Measurements from ENCODE around the gene SYNPO.

DNA sequence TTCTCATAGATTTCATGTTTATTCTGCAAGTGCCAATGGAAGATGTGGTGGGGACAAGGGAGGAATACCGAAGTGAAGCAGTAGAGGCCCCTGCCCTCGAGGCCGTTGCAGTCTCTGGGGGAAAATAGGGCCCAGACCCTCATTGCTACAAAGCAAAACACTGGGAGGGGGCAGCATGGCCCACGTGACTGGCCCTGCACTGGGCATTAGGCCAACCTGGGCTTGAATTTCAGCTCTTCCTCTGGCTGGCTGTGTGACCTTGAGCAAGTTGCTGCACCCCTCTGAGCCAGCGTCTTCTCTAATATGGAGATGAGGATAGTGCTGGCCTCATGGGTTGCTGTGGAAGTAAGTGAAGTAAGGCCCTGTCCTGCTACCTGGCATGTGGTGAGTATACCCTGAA is 709 bp upstream of the SYNPO start:
- TF ChIP-seq, protein P1, sequence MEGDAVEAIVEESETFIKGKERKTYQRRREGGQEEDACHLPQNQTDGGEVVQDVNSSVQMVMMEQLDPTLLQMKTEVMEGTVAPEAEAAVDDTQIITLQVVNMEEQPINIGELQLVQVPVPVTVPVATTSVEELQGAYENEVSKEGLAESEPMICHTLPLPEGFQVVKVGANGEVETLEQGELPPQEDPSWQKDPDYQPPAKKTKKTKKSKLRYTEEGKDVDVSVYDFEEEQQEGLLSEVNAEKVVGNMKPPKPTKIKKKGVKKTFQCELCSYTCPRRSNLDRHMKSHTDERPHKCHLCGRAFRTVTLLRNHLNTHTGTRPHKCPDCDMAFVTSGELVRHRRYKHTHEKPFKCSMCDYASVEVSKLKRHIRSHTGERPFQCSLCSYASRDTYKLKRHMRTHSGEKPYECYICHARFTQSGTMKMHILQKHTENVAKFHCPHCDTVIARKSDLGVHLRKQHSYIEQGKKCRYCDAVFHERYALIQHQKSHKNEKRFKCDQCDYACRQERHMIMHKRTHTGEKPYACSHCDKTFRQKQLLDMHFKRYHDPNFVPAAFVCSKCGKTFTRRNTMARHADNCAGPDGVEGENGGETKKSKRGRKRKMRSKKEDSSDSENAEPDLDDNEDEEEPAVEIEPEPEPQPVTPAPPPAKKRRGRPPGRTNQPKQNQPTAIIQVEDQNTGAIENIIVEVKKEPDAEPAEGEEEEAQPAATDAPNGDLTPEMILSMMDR (IDR thresholded peaks at IDR 0.05): no peak
- TF ChIP-seq EZH2phosphoT487 (IDR thresholded peaks at IDR 0.05) (no peak), EZH2 (IDR thresholded peaks at IDR 0.05) (no peak)

Data from neural progenitor cell (in vitro differentiated cells).